ENCODE measurements around the gene ERCC6L. TPM values are rescaled to one million over a fixed set of nuclear protein-coding genes. Genes with fewer than 3 reads are reported as not detected.
"Not testable (repeated sequence)": the region's sequence is repeated elsewhere in the genome, so short reads cannot be mapped to it uniquely, and the experiment has no call there.

The ERCC6L gene
- total RNA-seq, 1 donor from 2014 or later: 4.7 TPM

DNA sequence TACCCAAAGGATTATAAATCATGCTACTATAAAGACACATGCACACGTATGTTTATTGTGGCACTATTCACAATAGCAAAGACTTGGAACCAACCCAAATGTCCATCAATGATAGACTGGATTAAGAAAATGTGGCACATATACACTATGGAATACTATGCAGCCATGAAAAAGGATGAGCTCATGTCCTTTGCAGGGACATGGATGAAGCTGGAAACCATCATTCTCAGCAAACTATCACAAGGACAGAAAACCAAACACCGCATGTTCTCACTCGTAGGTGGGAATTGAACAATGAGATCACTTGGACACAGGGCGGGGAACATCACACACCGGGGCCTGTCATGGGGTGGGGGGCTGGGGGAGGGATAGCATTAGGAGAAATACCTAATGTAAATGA is 62.5 kb downstream of the ERCC6L start:
- DNase-seq (ENCODE audit: low read depth, low spot score): not testable (repeated sequence)

DNA sequence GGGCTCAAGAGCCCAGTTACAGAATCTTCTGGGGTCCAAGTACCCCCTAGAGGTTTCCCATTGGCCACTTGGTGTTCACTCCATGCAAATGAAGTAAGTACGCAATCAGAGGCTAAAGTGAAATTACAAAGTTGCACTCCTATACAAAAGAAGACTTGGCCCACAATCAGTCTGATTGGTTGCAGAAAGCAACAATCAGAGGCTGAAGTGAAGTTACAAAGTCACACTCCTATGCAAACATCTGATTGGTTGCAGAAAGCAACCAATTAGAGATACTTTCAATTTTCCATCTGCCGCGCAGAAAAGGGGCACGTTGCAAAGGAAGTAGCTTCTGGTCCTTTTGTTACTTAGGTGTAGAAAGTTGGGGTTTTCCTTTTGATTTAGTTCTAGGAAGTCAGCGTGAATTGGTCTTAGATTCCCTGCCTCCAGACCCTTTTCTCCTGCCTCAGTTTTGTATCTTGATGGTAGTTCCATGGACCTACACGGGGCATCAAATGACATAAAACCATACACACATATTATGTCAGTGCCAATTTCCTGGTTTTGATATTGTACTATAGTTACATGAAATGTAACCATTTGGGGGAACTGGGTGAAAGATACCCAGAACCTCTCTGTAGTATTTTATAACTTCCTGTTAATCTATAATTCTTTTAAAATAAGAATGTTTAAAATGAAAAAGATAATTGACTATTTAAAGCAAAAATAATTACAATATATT is 69.7 kb downstream of the ERCC6L start:
- no peak for DNase-seq (ENCODE audit: low read depth, low spot score)

DNA sequence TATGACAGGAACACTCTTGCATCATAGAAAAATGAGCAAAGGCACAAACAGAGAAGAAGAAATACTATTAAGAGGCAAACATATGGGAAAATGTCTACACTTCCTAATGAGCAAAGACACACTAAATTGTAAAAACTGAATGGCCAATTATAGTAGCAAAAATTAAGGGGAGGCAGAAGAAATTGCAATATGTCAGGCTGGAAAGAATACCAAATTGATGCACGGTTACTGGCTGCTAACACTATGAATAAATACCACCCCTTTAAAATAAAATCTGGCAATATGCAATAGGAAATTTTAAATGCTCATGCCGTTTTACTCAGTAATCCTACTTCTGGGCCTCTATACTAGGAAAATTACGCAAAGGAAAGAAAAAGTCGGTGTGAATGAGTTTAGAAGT is 73.3 kb downstream of the ERCC6L start:
- no peak for DNase-seq (ENCODE audit: low read depth, low spot score)

DNA sequence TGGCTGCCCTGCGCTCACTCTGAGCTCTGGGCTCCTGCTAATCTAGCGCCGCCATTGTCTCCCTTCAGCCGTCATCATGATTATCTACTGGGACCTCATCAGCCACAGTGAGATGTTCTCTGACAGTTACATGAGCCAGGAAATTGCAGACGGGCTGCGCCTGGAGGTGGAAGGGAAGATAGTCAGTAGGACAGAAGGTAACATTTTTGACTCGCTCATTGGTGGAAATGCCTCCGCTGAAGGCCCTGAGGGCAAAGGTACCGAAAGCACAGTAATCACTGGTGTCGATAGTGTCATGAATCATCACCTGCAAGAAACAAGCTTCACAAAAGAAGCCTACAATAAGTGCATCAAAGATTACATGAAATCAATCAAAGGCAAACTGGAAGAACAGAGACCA is 79.1 kb downstream of the ERCC6L start:
- DNase-seq (ENCODE audit: low read depth, low spot score): no peak

- DNase-seq (ENCODE audit: low read depth, low spot score): no peak
These were observed 80.1 kb downstream of the ERCC6L start for GRCh38 chrX:72158773-72159172.

Other genes starting within 250 kb of the ERCC6L start
- 0.20 and 0.53 TPM in 2 replicates for gene RTL5, start 107.1 kb downstream of the ERCC6L start, total RNA-seq
- gene PIN4, start 57.3 kb downstream of the ERCC6L start, total RNA-seq: 14.2 and 27.5 TPM in 2 replicates
- 643 and 855 TPM in 2 replicates for gene RPS4X, start 38.2 kb upstream of the ERCC6L start, total RNA-seq
- gene CITED1, start 66.9 kb upstream of the ERCC6L start, total RNA-seq: 0.07 and 0.13 TPM in 2 replicates